Stimulated activated CD8-positive, alpha-beta memory T cell treated with anti-CD3 and anti-CD28 coated beads, Interleukin-7, amount 100 ng/mL, for 24 hours (primary cell): ENCODE data around the gene C17orf75.
A peak's percentile ranks its signal among the peaks of the same experiment; 100 is the strongest.
"Not testable (repeated sequence)": the region's sequence is repeated elsewhere in the genome, so short reads cannot be mapped to it uniquely, and the experiment has no call there.

ENCODE experiments used
- DNase-seq: peaks from one replicate; pipeline ENCODE4 v3.0.0-alpha.2; 2020; ENCODE audit warnings: low read depth

The C17orf75 gene

GRCh38 chr17:32341857-32342602, at the start of gene C17orf75:
Gene C17orf75 (minus strand): TSS chr17:32342173. CDS start chr17:32342139, 34 bp downstream.
- peak; percentile 64 for DNase-seq

- DNase-seq, result no peak
These were observed 46.9 kb upstream of the C17orf75 start for GRCh38 chr17:32388613-32389459.

- not testable (repeated sequence) for DNase-seq
These were observed 46.2 kb upstream of the C17orf75 start for GRCh38 chr17:32388128-32388527.

- DNase-seq, result no peak
These were observed 44.9 kb upstream of the C17orf75 start for GRCh38 chr17:32386844-32387243.

- DNase-seq, result no peak
These were observed 44.0 kb upstream of the C17orf75 start for GRCh38 chr17:32385971-32386370.

- DNase-seq, result no peak
These were observed 43.1 kb upstream of the C17orf75 start for GRCh38 chr17:32385121-32385520.

GRCh38 chr17:32383926-32384434, 42.0 kb upstream of the C17orf75 start:
- DNase-seq, result no peak

- no peak for DNase-seq
These were observed 40.7 kb upstream of the C17orf75 start for GRCh38 chr17:32382526-32383223.

- DNase-seq, result no peak
These were observed 28.5 kb upstream of the C17orf75 start for GRCh38 chr17:32370426-32370825.

- DNase-seq, result no peak
These were observed 19.3 kb upstream of the C17orf75 start for GRCh38 chr17:32361270-32361669.

- no peak for DNase-seq
These were observed 15.6 kb upstream of the C17orf75 start for GRCh38 chr17:32357615-32358014.

- DNase-seq, result no peak
These were observed 14.8 kb upstream of the C17orf75 start for GRCh38 chr17:32356750-32357149.

- no peak for DNase-seq
These were observed 14.4 kb upstream of the C17orf75 start for GRCh38 chr17:32356378-32356743.

- no peak for DNase-seq
These were observed 13.8 kb upstream of the C17orf75 start for GRCh38 chr17:32355649-32356377.

- DNase-seq, result not testable (repeated sequence)
These were observed 10.8 kb upstream of the C17orf75 start for GRCh38 chr17:32352734-32353133.

- no peak for DNase-seq
These were observed 8.9 kb upstream of the C17orf75 start for GRCh38 chr17:32350666-32351418.

GRCh38 chr17:32349854-32350665, 8.1 kb upstream of the C17orf75 start, which contains the start of gene ZNF207:
Gene ZNF207 (plus strand): TSS chr17:32350157. CDS start chr17:32350286, 129 bp downstream.
- DNase-seq, result peak; percentile 86

GRCh38 chr17:32349503-32349853, 7.5 kb upstream of the C17orf75 start:
- DNase-seq, result no peak

- no peak for DNase-seq
These were observed 6.5 kb upstream of the C17orf75 start for GRCh38 chr17:32348483-32348800.

GRCh38 chr17:32345951-32346600, 4.1 kb upstream of the C17orf75 start:
- no peak for DNase-seq
